GM12891 (cell line): Measurements from ENCODE around the gene THSD4.

ENCODE experiments used
- DNase-seq: peaks from one replicate; pipeline ENCODE4 v3.0.0; 2011; ENCODE audit warnings: low spot score; ENCODE audit not compliant: insufficient read length
- FAIRE-seq: peaks from 2 replicates; lab custom pipeline; 2011; peaks lifted over from hg19 to GRCh38; lab: Jason Lieb, UNC
- PAX5 ChIP-seq: IDR thresholded peaks from 2 replicates; pipeline ENCODE4 v1.6.1; 2011; ENCODE audit warnings: low read length, moderate library complexity, mild to moderate bottlenecking; ENCODE audit not compliant: insufficient read depth, severe bottlenecking
- POLR2A ChIP-seq: IDR thresholded peaks from 2 replicates; pipeline ENCODE4 v1.6.1; 2011; ENCODE audit warnings: low read depth, low read length, control low read depth
- POLR2AphosphoS5 ChIP-seq: IDR thresholded peaks from 2 replicates; pipeline ENCODE4 v1.6.1; 2011; ENCODE audit warnings: low read depth, low read length, control low read depth
- POU2F2 ChIP-seq: IDR thresholded peaks from 2 replicates; pipeline ENCODE4 v1.6.1; 2011; ENCODE audit warnings: low read depth, mild to moderate bottlenecking, control low read depth, low read length, moderate library complexity
- SPI1 ChIP-seq: IDR thresholded peaks from 2 replicates; pipeline ENCODE4 v1.6.1; 2011; ENCODE audit warnings: low read depth, low read length, control low read depth
- TAF1 ChIP-seq: IDR thresholded peaks from 2 replicates; pipeline ENCODE4 v1.6.1; 2011; ENCODE audit warnings: low read depth, low read length, control low read depth

The THSD4 gene

DNA sequence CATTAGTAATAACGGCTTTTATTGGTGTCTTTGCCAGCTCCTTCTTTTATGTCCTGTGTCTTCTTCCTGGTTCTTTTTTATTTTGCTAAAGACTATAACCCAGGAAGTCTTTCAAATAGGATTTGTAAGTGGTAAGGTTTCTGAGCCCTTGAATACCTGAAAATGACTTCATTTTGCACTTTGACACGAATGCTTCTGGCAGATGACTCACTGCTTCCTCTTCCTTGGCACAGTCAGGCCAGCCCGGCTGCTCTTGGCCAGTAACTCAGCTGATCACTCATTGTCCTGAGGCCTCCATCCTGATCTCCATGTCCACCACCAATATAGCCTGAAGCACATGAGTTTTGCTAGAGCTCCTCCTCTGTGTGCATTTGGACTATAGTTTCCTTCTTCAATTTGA is 646.4 kb downstream of the THSD4 start:
- FAIRE-seq, result no peak

DNA sequence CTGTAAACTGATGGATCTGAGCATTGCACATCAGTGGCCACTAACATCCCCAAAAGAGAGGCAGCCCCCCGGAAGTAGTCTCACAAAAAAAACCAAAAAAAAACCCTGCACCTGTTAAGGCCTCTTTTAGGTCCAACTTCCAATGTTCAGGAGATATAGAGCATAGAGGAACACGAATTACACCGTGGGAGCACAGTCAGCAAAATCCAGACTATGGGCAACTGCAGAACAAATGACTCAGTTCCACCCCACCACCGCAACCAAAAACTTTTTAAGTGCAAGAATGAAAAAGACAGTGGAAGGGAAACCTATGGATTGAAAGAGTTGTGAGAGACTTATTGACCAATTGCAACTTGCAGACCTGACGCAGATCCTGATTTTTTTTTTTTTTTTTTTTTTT is 652.9 kb downstream of the THSD4 start:
- no peak for DNase-seq
- TF ChIP-seq SPI1, result no peak
- no peak for TF ChIP-seq POLR2AphosphoS5
- TF ChIP-seq TAF1, result no peak
- no peak for TF ChIP-seq POU2F2
- no peak for TF ChIP-seq POLR2A
- no peak for TF ChIP-seq PAX5
- FAIRE-seq, result no peak

More for the DNA sequence above, 646.4 kb downstream of the THSD4 start:
- DNase-seq, result no peak
- TF ChIP-seq POU2F2, result no peak
- no peak for TF ChIP-seq POLR2AphosphoS5
- TF ChIP-seq SPI1, result no peak
- TF ChIP-seq POLR2A, result no peak
- no peak for TF ChIP-seq TAF1
- no peak for TF ChIP-seq PAX5

DNA sequence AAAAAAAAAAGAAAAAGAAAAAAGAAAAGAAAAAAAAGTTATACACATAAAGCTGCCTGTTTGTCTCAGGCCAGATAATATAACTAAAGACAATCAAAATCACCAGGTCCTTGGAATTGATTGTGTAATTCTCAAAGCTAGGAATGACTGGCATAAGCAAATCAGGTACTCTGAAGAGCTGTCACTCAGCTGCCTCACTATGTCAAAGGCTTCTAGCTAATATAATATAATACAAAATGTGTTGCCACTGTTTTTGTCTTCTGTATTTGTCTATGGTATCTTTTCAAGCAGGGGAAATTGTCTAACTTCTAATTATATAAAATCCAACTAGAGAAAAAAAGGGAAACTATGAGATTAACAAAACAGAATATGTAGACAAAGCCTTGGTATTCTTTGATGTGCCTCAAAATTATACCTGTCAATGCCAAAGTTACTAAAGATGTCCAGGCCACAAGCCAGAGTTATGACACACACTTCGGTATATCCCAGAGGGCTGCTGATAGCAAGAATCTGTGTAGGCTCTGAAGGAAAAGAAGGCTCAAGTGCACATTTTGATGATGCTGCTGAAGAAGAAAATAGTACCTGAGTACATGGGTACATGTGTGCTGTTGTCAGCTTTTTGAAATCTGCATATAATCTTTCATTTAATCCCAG is 658.1 kb downstream of the THSD4 start:
- no peak for DNase-seq
- FAIRE-seq, result no peak
- no peak for TF ChIP-seq SPI1
- no peak for TF ChIP-seq PAX5
- TF ChIP-seq POLR2AphosphoS5, result no peak
- TF ChIP-seq POLR2A, result no peak
- no peak for TF ChIP-seq TAF1
- TF ChIP-seq POU2F2, result no peak

DNA sequence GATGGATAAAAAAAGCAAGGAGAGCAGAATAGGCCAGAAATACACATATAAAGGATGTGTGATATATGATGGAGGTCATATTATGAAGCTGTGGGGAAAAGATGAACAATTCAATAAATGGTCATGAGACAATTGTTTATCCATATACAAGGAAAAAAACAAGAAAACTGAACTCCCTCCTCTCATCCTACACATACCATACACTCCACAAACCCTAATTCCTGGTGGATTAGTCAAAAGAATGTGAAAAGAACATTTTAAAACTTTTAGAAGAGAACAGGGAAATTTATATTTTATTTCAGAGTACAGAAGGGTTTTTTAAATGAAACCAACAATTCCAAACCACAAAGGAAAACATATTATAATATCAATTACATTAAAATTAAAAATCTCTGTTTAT is 660.6 kb downstream of the THSD4 start:
- TF ChIP-seq POU2F2 (no peak), POLR2A (no peak), PAX5 (no peak), TAF1 (no peak), POLR2AphosphoS5 (no peak), SPI1 (no peak)
- FAIRE-seq, result no peak
- no peak for DNase-seq

DNA sequence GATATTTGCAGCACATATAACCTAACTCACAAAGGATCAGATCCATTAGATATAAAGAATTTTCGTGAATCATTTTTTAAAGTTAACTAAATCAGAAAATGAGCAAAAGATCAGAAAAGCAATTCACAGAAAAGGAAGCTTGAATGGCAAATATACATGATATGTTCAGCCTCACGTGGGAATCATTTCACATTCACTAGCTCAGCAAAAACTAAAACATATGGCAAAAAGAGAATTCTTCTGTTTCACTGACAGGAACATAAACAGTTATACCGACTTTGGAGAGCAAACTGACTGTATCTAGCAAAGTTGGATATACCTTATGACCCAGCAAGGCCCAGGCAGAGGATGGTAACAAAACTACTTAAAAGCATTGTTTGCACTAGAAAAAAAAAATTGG is 661.0 kb downstream of the THSD4 start:
- TF ChIP-seq PAX5, result no peak
- TF ChIP-seq POLR2A, result no peak
- no peak for TF ChIP-seq POLR2AphosphoS5
- TF ChIP-seq POU2F2, result no peak
- no peak for TF ChIP-seq TAF1
- TF ChIP-seq SPI1, result no peak
- DNase-seq (no peak), FAIRE-seq (no peak)

DNA sequence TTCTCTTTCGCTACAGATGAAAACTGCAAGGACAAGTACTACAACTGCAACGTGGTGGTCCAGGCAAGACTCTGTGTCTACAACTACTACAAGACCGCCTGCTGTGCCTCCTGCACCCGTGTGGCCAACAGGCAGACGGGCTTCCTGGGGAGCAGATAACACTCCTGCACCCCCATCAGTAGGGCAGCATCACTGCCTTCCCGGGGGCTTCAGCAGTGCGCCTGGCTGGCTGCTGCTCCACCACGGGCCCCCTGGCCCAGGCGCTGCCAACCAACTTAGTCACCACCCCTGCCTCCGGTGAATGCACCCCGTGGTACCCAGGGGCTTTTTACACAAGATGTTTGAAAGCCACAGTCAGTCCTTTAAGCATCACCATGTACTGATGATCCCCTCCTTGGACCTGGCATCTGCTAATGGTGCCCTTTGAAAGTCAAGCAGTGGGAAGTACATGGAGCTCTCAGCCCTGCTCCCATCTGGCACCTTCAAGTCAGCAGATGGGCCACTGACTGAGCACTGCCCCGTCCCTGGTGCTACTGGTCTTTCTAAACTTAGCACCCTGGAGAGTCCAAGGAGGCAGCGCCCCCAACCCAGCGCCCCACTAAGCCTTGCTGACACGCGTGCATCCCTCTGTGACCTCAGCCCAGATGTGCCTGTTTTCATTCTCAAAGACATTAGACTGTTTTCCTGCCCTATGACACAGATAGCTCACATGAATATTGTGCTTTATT is 662.1 kb downstream of the THSD4 start:
- TF ChIP-seq POU2F2, result no peak
- TF ChIP-seq POLR2AphosphoS5, result no peak
- no peak for TF ChIP-seq POLR2A
- no peak for TF ChIP-seq PAX5
- no peak for TF ChIP-seq TAF1
- no peak for TF ChIP-seq SPI1
- DNase-seq (no peak), FAIRE-seq (no peak)

DNA sequence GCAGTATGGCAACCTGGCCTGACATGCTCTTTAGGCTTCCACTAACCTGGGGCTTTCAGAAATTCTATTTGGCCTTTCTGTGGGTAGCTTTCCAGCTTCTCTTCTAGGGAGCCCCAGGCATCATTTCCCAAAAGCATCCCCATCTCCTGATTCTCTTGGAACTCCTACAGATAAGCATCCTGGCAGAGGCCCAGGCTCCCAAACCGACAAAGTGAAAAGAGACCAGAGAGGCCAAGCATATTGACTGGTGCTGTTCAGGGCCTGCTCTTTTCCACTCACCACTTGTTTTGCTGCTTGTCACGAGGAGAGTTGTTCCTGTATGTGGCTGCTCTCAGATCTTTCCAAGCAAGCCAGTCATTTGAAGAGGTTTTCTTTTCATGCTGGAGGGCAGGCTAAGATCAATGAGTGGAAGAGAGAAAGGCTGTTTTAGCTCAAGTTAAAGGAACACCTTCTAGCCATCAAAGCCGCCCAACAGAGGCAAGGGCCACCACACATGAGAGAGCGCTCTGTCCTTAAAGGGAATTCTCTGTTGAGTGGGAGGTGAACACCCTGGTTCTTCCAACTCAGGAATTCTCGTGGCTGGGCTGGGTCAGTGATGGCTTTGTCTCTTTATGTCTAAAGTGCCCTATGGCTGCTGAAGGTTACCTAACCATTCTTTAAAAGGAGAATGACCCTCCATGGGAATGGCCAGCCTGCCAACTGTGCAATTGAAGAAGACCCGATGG is 664.0 kb downstream of the THSD4 start:
- TF ChIP-seq SPI1, result no peak
- no peak for TF ChIP-seq POLR2AphosphoS5
- TF ChIP-seq POLR2A, result no peak
- TF ChIP-seq TAF1, result no peak
- no peak for TF ChIP-seq PAX5
- DNase-seq, result no peak
- no peak for FAIRE-seq

DNA sequence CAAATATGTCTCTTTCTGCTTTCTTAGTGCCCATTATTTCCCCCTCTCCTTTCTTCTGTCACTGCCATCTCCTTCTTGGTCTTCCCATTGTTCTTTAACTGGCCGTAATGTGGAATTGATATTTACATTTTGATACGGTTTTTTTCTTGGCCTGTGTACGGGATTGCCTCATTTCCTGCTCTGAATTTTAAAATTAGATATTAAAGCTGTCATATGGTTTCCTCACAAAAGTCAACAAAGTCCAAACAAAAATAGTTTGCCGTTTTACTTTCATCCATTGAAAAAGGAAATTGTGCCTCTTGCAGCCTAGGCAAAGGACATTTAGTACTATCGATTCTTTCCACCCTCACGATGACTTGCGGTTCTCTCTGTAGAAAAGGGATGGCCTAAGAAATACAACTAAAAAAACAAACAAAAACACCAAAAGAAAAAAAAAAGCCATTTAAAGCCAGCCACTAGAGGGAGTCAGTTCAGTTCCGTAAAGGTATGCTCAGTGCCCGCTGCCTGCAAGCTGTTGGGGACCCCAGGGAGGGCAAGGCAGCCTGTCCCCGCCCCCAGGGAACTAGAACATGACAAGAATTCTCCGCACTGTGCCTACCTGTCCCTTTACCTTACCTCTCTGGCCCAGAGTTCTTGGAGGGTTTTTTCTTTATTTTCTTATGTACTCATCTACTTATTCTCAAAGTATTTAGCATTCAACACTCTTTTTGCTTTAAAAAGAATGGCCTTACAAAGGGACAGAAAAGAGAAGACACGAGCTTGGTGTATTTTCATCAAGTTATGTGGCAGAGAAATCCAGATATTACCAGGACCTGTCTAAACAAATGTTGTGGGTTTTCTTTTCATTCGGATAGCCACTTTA is 665.1 kb downstream of the THSD4 start:
- DNase-seq (peak; percentile 45), FAIRE-seq (peak; percentile 75)
- TF ChIP-seq SPI1, result peak; percentile 24; the same call in 1 of the 2 replicates
- no peak for TF ChIP-seq POLR2AphosphoS5
- no peak for TF ChIP-seq POU2F2
